Keratinocyte (primary cell): ENCODE measurements around the gene LIPH. TPM values are rescaled to one million over a fixed set of nuclear protein-coding genes. Genes with fewer than 3 reads are reported as not detected.

Experiments used
- DNase-seq: peaks from one replicate; pipeline ENCODE4 v3.0.0-alpha.2; 2011; ENCODE audit warnings: low read depth, missing footprints, low spot score
- FAIRE-seq: peaks from 2 replicates; lab custom pipeline; 2011; peaks lifted over from hg19 to GRCh38; lab: Jason Lieb, UNC
- H2AFZ ChIP-seq: 2 replicates; pipeline ENCODE4 v1.6.0; 2012; ENCODE audit warnings: low read length, control low read depth, inconsistent platforms; ENCODE audit not compliant: control insufficient read depth
- H3K27ac ChIP-seq: 2 replicates; pipeline ENCODE4 v1.5.1; 2011; ENCODE audit warnings: low read length; ENCODE audit not compliant: control insufficient read depth, insufficient read depth
- H3K27me3 ChIP-seq: 3 replicates; pipeline ENCODE4 v1.6.0; 2011; ENCODE audit warnings: low read length; ENCODE audit not compliant: control insufficient read depth, insufficient read depth; ENCODE audit errors: extremely low read depth
- H3K36me3 ChIP-seq, 2 experiments: 2 replicates in 1 of 2; 3 replicates in 1 of 2; pipeline ENCODE4 v1.5.1; 2011; ENCODE audit warnings: low read length in 2 of 2, mild to moderate bottlenecking in 1 of 2; ENCODE audit not compliant: control insufficient read depth in 2 of 2, insufficient read depth in 2 of 2; ENCODE audit errors: extremely low read depth in 1 of 2
- H3K4me1 ChIP-seq: 3 replicates; pipeline ENCODE4 v1.5.1; 2011; ENCODE audit warnings: low read length; ENCODE audit not compliant: control insufficient read depth, insufficient read depth; ENCODE audit errors: extremely low read depth
- H3K4me2 ChIP-seq: 3 replicates; pipeline ENCODE4 v1.6.0; 2011; ENCODE audit warnings: low read depth, low read length; ENCODE audit not compliant: control insufficient read depth, insufficient read depth; ENCODE audit errors: extremely low read depth
- H3K4me3 ChIP-seq, 3 experiments: fragments of 200-600 bp in 1 of 3; sonication (generic) in 1 of 3; 2 replicates in 2 of 3; 3 replicates in 1 of 3; pipeline ENCODE4 v1.5.1; 2011 to 2016; ENCODE audit warnings: low read length in 3 of 3, mild to moderate bottlenecking in 3 of 3, control low read depth in 2 of 3, inconsistent platforms in 1 of 3, low read depth in 1 of 3, mixed read lengths in 1 of 3, mixed run types in 1 of 3, moderate library complexity in 1 of 3; ENCODE audit not compliant: control insufficient read depth in 2 of 3, insufficient read depth in 2 of 3; ENCODE audit errors: extremely low read depth in 1 of 3
- H3K79me2 ChIP-seq: 2 replicates; pipeline ENCODE4 v1.6.0; 2012; ENCODE audit warnings: low read length; ENCODE audit not compliant: control insufficient read depth, insufficient read depth
- H3K9ac ChIP-seq: 3 replicates; pipeline ENCODE4 v1.6.0; 2011; ENCODE audit warnings: low read length; ENCODE audit not compliant: control insufficient read depth, insufficient read depth; ENCODE audit errors: extremely low read depth
- H3K9me1 ChIP-seq: 3 replicates; pipeline ENCODE4 v1.6.0; 2011; ENCODE audit warnings: low read length; ENCODE audit not compliant: control insufficient read depth, insufficient read depth; ENCODE audit errors: extremely low read depth
- H3K9me3 ChIP-seq: 2 replicates; pipeline ENCODE4 v1.5.1; 2012; ENCODE audit warnings: low read depth, low read length; ENCODE audit not compliant: control insufficient read depth
- H4K20me1 ChIP-seq: 3 replicates; pipeline ENCODE4 v1.6.0; 2011; ENCODE audit warnings: low read length; ENCODE audit not compliant: control insufficient read depth, insufficient read depth; ENCODE audit errors: extremely low read depth
- EZH2 ChIP-seq: IDR thresholded peaks from one replicate; pipeline ENCODE4 v1.6.1; 2012; ENCODE audit warnings: inconsistent platforms, mild to moderate bottlenecking, low read length, moderate library complexity
- dilution Hi-C: fragments of 300-500 bp; cut with MboI; formaldehyde crosslinking; loops from one replicate; pipeline ENCODE4 v1.7.0; 2020; ENCODE audit warnings: low sequenced_read_pairs; ENCODE audit not compliant: extremely low pct_ligation_motif_present
- polyA plus RNA-seq, 5 experiments: library from polyadenylated mRNA; depleted of rRNA in 3 of 5; stranded (reverse) in 3 of 5; stranded (forward) in 1 of 5; unstranded in 1 of 5; fragments of >200 nt; gene quantifications; 1 replicate in 1 of 5; 2 replicates in 3 of 5; 3 replicates in 1 of 5; pipeline versions ENCODE4 v1.2.1 to v1.2.3, GENCODE V29; 2011 to 2012; ENCODE audit warnings: missing spikeins in 2 of 5, low read depth in 1 of 5, low replicate concordance in 1 of 5
- TF ChIP-seq, protein P1 (sequence below), 3 experiments: IDR thresholded peaks in 1 of 3; conservative IDR thresholded peaks in 1 of 3; optimal IDR thresholded peaks in 1 of 3; 2 replicates in 2 of 3; 3 replicates in 1 of 3; pipeline versions ENCODE3 to v1.5.1; 2011; ENCODE audit warnings: low read length in 3 of 3, mild to moderate bottlenecking in 3 of 3, moderate library complexity in 2 of 3, control low read depth in 1 of 3, inconsistent platforms in 1 of 3; ENCODE audit not compliant: insufficient read depth in 2 of 3; ENCODE audit errors: extremely low read depth in 1 of 3

Gene LIPH
- polyA plus RNA-seq, 1 donor (not counting 4 experiments of a cell fraction or from before 2014, with no cell fraction given), result 1.1 TPM

GRCh38 chr3:185540695-185541094 is 11.7 kb downstream of the LIPH start:
- Histone ChIP-seq H3K4me3 (no peak overlapping the region), H3K4me2 (no peak overlapping the region), H3K27me3 (no peaks in the 10 kb centered on the region), H3K27ac (no peak overlapping the region), H3K4me1 (peaks cover 18% of the 10 kb centered on the region), H3K79me2 (no peaks in the 10 kb centered on the region), H3K36me3 (no peaks in the 10 kb centered on the region), H4K20me1 (no peaks in the 10 kb centered on the region), H3K9me1 (no peaks in the 10 kb centered on the region), H3K9me3 (no peaks in the 10 kb centered on the region), H2AFZ (no peak overlapping the region), H3K9ac (no peak overlapping the region)
- TF ChIP-seq, protein P1, sequence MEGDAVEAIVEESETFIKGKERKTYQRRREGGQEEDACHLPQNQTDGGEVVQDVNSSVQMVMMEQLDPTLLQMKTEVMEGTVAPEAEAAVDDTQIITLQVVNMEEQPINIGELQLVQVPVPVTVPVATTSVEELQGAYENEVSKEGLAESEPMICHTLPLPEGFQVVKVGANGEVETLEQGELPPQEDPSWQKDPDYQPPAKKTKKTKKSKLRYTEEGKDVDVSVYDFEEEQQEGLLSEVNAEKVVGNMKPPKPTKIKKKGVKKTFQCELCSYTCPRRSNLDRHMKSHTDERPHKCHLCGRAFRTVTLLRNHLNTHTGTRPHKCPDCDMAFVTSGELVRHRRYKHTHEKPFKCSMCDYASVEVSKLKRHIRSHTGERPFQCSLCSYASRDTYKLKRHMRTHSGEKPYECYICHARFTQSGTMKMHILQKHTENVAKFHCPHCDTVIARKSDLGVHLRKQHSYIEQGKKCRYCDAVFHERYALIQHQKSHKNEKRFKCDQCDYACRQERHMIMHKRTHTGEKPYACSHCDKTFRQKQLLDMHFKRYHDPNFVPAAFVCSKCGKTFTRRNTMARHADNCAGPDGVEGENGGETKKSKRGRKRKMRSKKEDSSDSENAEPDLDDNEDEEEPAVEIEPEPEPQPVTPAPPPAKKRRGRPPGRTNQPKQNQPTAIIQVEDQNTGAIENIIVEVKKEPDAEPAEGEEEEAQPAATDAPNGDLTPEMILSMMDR (optimal IDR thresholded peaks at IDR 0.05 in 1 of 3, IDR thresholded peaks at IDR 0.05 in 1 of 3, conservative IDR thresholded peaks at IDR 0.05 in 1 of 3; ENCODE audit: extremely low read depth in 1 of 3, insufficient read depth in 2 of 3, low read length in 3 of 3), result no peak
- TF ChIP-seq EZH2, result no peak
- DNase-seq (no peak), FAIRE-seq (no peak)
- dilution Hi-C loops, result no loop called here

DNA sequence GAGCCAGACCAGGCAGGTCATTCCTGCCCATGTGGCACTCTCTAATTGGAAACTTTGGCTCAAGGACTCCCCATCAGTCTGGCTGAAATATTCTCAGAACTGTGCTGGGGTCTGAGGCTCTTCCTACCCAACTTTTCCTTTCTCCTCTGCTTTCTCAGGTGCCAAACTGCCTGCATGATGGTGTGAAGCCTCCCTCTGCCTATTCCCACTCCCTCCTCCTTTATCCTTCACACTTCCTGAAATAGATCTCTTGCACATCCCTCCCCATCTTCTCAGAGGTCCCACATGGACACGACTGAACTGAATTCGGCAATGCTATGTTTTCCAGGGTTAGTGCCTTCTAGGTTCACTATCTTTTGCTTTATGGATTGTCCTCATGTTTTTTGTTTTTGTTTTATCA is 12.5 kb downstream of the LIPH start:
- Histone ChIP-seq H3K9ac (no peak overlapping the region), H3K4me3 (no peak overlapping the region), H3K9me3 (no peaks in the 10 kb centered on the region), H3K9me1 (no peaks in the 10 kb centered on the region), H3K36me3 (no peaks in the 10 kb centered on the region), H3K4me2 (no peak overlapping the region), H3K4me1 (peaks cover 12% of the 10 kb centered on the region), H3K79me2 (no peaks in the 10 kb centered on the region), H3K27ac (no peak overlapping the region), H3K27me3 (no peaks in the 10 kb centered on the region), H2AFZ (no peak overlapping the region), H4K20me1 (no peaks in the 10 kb centered on the region)
- DNase-seq (no peak), FAIRE-seq (no peak)
- TF ChIP-seq, protein P1 (optimal IDR thresholded peaks at IDR 0.05 in 1 of 3, IDR thresholded peaks at IDR 0.05 in 1 of 3, conservative IDR thresholded peaks at IDR 0.05 in 1 of 3; ENCODE audit: extremely low read depth in 1 of 3, insufficient read depth in 2 of 3, low read length in 3 of 3), result no peak
- TF ChIP-seq EZH2, result no peak
- dilution Hi-C loops, result no loop called here
